Measurements from ENCODE around the gene TNS1.

Gene TNS1

DNA sequence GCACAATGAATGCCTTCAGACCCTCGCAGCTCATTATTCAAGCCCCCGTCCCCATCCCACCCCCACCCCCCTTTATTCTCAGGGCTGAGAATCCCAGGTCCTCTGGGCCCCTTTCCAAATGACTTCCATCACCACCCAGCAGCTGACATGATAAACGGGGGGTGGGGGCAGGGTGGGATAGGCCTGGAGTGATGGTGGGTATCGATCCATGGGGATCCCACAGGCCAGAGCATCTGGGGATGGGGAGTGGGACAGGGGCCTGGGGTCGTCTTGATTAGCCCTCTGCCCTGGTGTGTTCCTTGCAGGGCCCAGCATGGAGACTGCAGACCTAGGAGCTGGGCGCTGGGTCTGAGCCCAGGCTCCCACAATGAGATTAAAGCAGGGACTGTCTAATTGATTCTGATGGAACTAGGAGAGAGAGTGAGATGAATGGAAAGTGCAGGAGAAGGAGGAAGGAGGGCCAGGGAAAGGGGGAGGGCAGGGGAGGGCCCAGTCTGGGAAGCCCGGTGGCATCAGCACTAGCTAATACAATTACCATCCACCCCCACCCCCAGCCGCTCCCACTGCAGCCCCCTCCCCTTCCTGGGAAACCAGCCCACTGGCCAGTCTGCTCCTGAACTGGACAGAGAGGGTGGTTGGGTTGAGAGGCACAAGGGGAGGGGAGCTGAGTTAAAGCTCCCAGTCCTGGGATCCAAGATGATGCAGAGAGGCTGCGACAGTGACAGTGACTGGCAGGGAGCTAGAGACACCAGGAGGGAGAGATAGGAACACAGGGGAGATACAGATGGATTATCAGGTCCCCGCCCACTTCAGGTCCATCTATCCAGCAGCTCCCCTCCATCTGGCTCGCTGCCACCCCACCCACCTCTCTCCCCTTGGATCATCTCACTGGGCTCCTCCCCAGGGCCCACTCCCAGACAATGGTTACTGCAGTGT is 13.1 kb upstream of the TNS1 start:
- no peak for DNase-seq

DNA sequence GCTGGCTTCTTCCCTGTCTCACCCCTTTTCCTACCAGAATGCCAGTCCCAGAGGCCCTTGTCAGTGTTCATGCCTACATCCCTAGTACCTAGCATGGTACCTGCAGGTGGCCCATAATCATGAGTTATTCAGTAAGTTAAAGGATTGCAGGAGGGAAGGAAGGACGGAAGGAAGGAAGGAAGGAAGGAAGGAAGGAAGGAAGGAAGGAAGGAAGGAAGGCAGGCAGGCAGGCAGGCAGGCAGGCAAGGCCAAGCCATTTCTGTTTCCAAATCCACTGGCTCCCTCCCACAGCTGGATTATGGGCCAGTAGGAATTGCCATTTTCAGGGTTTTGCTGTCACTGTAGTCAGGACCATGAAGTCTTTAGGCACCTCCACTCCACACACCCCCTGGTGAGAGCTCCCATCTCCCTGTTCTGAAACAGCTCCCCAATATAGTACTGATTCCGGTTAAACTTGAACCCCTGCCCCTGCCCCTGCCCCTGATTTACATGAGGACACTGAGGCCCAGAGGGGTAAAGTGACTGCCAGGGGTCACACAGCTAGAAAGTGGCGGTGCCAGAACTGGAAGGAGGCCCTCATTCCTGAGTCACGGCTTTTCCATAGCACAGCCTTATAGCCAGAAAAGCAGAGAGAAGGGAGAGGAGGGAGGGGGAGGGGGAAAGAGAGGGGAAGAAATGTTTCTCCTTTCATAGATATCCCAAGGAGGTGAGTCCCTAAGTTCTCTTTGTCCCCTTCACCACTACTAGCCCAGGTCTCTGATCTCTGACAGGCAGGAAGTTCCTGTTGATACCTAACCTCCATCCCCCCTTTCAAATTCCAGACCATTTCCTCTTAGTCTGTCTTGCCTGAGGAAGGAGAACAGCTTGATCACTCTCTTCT is 12.2 kb upstream of the TNS1 start:
- no peak for DNase-seq

GRCh38 chr2:218013289-218013688 is 10.5 kb upstream of the TNS1 start:
- DNase-seq: no peak

GRCh38 chr2:218012284-218012683 is 9.5 kb upstream of the TNS1 start:
- no peak for DNase-seq

GRCh38 chr2:218011653-218012040 is 8.9 kb upstream of the TNS1 start:
- DNase-seq: no peak

DNA sequence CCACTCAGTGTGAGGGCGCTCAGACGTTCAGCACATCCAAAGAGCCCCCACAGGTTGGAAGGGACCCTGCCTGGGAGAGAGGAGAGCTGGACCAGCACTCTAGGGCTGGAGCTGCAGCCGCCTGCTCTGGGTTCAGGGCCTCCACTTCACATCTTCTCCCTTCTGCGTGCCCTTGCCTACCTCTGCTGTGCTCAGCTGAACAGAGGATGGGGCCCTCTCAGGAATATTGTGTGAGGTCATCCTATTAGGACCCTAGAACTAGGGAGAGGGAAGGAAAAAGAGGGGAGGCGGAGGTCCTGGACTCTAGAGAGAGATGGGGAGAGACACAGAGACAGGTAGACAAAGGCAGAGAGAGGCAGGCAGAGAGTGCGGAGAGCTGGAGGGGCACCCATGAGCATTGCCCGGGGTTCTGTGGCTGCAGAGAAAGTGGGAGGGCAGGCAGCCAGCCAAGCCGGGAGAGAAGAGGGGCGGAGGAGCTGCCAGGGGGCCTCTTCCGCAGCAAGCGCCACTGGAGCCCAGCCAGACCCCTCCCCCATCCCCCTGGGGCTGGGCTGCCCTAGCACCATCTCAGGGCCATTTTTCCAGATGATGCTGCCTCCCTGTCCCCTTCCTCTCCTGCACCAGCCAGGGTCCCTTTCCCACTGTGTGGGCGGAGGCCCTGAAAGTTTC is 8.3 kb upstream of the TNS1 start:
- DNase-seq: peak; percentile 4

- DNase-seq: no peak
Observed at GRCh38 chr2:218010140-218010983, 7.6 kb upstream of the TNS1 start.

GRCh38 chr2:218009765-218010139 is 7.0 kb upstream of the TNS1 start:
- no peak for DNase-seq

DNA sequence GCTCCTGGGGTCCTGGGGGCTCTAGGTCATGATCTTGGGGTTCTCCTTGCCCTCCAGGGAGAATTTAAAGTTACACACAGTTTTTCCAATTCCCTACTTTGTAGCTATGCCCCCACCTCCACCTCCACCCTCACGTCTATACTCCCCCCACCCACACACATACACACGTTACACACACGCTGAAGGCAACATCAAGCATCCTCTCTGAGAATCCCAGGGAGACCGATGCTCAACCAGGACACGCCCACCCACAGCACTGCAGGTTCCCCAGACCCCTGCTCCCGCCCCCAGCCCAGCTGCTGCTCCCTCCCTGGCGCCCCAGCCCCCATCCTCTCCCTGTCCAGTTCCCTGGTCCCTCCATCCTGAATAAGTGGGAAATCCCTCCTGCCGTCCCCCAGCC is 6.4 kb upstream of the TNS1 start:
- no peak for DNase-seq

DNA sequence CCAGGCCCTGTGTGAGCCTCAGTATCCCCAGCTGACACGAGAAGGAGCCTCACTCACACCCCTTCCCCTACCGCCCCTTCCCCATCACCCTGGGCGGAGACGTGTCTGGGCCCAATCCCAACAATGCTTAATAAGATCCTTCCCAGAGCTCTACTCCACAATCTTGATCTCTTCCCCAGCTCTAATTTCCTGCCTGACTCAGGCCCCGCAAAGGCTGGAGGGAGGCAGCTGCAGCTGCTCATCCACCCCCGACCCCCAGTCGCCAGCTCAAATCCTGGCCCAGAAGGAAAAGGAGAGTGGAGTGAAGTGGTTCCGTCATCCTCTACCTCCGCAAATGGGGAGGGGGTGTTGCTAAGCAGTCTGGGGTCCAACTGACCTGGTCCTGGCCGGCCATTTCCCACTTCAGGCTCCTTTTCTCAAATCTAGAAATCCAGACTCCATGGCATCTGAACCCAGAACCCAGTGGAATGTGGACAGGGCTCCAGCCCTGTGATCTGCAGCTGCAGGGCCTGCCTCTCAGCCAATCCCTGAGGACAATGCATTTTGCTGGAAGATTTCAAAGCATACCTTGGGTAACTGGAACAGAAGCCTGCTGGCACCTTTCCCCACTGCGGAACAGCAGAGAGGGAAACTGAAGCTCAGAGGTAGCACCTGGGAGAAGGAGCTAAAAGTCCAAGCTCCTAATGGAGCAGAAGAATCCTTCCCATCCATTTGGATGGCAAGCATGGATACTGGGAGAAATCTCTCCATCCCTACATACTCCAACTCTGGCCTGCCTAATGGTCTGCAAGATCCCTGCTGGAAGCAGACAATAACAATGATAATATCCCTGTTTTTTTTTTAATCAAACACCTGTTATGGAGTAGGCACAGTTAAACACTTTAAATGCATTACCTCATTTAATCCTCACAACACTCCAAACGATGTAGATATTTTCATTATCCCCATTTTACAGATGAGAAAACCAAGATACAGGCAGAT is 5.6 kb upstream of the TNS1 start:
- DNase-seq: no peak

DNA sequence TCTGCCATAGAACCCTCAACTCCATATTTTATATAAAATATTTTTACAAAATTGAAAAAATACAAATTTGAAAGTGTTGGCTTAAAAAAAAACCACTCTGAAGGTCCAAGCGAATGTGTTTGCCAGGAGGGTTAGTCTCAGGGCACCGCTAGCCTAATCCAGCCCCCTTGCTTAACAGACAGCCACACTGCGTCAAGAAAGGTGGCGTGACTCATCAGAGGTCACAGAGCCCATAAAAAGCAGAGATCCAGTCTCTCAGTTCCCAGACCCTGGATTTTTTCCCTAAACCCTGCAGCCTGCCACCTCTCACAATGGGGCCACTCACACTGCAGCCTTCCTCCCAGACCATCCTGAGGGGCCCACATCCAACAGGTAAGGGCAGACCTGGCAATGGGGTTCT is 3.9 kb upstream of the TNS1 start:
- no peak for DNase-seq

GRCh38 chr2:218005486-218005885 is 2.7 kb upstream of the TNS1 start:
- no peak for DNase-seq

DNA sequence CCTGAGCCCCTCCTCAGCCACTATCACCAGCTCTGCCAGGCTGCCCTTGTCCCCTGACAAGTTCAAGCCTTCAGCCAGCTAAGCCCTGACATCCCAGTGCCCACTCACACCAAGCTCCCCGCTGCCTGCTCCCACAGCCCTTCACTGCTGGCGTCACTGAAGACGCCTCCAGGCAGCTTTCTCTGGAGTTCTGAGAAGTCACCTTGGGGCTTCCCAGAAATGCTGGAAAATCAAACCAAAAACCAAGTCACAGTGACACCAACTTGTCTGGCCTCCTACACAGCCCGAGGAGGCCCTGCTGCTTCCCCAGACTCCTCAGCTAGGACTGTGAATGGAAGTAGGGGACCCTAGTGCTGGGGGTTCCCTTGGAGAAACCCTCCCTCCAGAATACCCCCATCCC is 2.2 kb upstream of the TNS1 start:
- no peak for DNase-seq

GRCh38 chr2:218003981-218004419 is 1.2 kb upstream of the TNS1 start:
- no peak for DNase-seq

DNA sequence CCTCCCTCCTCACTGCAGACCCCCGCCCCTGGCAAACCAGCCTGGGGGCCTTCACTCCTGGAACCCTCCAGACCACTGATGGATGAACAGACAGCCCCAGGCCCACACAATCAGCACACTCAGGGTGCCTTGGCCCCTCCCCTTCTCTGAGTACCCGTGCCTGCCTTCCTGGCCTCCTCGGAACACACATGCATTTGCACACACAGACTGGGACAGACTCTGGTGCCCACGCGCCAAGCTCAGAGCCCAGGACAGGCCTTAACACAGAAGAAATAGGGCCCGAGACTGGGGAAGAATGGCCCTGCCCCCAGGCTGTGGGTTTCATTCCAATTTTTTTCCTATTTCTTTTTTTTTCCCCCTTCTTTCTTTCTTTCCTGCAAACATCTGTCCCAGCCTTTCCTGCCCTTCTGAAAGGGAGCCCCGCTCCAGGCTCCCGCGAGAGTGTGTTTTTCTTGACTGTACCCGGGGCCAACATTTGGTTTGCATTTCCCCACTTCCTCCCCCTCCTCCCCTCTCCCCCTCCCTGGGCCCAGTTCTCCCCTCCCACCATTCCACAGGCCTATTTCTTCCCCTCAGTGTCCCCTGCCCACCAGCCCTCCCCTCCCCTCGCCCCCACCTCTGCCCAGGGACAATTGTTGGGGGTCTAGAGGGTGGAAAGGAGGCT is 618 bp upstream of the TNS1 start:
- DNase-seq: no peak

DNA sequence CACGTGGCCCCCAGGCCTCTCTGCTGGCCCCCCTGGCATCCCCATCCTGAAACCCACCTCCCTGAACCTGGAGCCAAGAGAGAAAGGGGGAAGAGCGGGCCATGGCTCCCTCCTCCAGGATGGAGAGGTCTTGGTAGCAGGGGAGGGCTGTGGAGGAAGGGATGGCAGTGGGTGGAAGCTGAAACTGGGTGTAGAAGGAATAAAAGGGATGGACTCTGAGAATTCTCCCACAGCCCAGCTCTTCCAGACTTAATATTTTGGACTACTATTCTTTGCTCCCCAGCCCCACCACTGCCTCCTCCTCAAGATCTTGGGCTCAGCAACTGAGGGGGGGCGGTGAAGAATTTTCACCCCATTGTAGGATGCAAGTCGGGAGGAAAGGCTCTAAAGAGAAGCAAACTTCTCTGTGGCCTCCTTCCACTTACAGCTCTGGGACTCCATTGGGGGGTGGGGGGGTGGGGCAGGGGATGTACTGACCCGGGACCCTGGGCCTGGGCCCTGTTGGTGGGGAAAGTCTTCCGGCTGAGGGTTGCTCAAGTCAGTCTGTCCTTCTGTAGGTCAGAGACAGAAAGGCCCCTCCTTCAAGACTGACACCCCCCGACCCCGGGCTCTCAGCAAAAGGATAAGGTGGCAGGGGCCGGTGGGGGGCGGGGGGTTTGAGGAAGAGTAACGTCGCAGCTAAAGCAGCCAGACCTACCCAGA is 501 bp downstream of the TNS1 start:
- DNase-seq: no peak

DNA sequence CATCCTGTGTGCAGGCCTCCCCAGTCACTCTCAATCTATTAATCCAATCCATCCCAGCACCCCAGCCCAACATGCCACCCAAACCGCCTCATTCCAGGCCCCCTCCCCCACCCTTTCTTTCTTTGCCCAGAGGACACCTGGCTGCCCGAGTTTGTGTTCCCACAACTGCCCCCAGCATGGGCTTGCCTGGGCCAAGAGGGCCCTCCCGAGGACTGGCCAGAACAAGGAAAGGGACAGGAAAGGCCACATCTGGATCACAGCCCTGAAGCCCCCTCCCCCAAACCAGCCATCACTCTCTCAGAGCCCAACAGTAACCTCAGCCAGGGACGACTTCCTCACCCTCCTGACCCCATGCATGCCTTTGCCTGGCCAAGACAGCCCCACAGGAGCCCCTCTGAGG is 1.2 kb downstream of the TNS1 start:
- no peak for DNase-seq

DNA sequence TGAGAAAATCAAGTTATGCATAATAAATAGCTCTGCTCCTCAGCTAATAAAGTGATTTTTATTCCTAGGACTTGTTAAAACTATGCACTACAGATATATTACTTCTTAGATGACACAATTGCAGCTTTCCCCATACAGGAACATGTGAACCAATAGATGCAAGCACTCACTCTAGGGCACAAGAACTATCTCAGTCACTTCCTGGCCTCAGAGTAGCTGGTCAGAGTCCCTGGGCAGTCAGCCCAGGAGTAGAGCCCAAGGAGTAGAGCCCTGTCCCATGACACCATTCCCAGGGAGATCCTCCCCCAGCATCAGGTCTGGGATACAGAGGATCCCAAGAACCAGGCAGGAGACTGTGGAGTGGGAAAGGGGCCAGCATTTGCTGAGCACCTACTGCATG is 2.7 kb downstream of the TNS1 start:
- DNase-seq: no peak

DNA sequence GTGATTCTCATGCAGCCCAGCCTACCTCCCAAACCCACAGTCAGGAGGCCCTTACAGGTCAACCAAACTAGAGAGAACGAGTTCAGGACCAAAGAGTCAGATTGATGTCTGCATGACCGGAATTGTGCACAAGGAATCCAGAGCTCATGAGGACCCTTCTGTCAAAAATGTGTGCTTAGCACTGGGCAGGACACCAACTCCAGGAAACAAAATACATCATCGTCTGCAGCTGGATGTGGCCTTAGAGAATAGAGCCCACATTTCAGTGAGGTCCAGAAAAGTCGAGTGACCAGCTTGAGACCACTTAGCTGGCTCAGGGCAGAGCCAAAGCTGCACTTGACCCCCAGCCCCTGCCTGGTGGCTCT is 3.2 kb downstream of the TNS1 start:
- no peak for DNase-seq
